ENCODE results near the gene TGIF1.

Gene TGIF1

GRCh38 chr18:3420919-3421279, 29.1 kb upstream of the TGIF1 start:
- Histone ChIP-seq H3K4me1 (ENCODE audit: insufficient read depth, low read length, severe bottlenecking) (no peaks in the 10 kb centered on the region), H4K20me1 (ENCODE audit: insufficient read depth, low read length) (no peaks in the 10 kb centered on the region), H3K9ac (ENCODE audit: low read length) (no peak overlapping the region), H3K27ac (ENCODE audit: low read depth, low read length, poor library complexity, severe bottlenecking) (no peak overlapping the region), H3K4me3 (ENCODE audit: low read depth, low read length, poor library complexity, severe bottlenecking) (no peak overlapping the region), H2AFZ (ENCODE audit: low read length) (no peak overlapping the region), H3K9me2 (ENCODE audit: low read depth, low read length) (no peaks in the 10 kb centered on the region), H3K9me3 (ENCODE audit: low read length) (0 out of 2 replicates have a peak, but pooled peaks cover 3% of the 10 kb centered on the region), H3K27me3 (ENCODE audit: insufficient read depth, low read length) (no peaks in the 10 kb centered on the region), H3K36me3 (ENCODE audit: insufficient read depth, low read length) (no peaks in the 10 kb centered on the region), H3K79me2 (ENCODE audit: insufficient read depth, low read length) (no peaks in the 10 kb centered on the region), H3K4me2 (ENCODE audit: low read length) (no peak overlapping the region), H3F3A (ENCODE audit: insufficient read depth, low read length) (no peaks in the 10 kb centered on the region)
- no peak for TF ChIP-seq CTCF (IDR thresholded peaks at IDR 0.05; ENCODE audit: low read length)
- no peak for TF ChIP-seq EZH2 (IDR thresholded peaks at IDR 0.05; ENCODE audit: borderline replicate concordance, low read length)

- no peak overlapping the region for H3K4me2 ChIP-seq (ENCODE audit: low read length)
- no peaks in the 10 kb centered on the region for H3F3A ChIP-seq (ENCODE audit: insufficient read depth, low read length)
- no peaks in the 10 kb centered on the region for H3K27me3 ChIP-seq (ENCODE audit: insufficient read depth, low read length)
- no peaks in the 10 kb centered on the region for H3K79me2 ChIP-seq (ENCODE audit: insufficient read depth, low read length)
- no peak overlapping the region for H3K4me3 ChIP-seq (ENCODE audit: low read depth, low read length, poor library complexity, severe bottlenecking)
- no peak overlapping the region for H2AFZ ChIP-seq (ENCODE audit: low read length)
- no peaks in the 10 kb centered on the region for H3K36me3 ChIP-seq (ENCODE audit: insufficient read depth, low read length)
- H3K9me3 ChIP-seq (ENCODE audit: low read length) = 0 out of 2 replicates have a peak, but pooled peaks cover 3% of the 10 kb centered on the region
- no peak overlapping the region for H3K9ac ChIP-seq (ENCODE audit: low read length)
- no peak for TF ChIP-seq CTCF (IDR thresholded peaks at IDR 0.05; ENCODE audit: low read length)
- TF ChIP-seq EZH2 (IDR thresholded peaks at IDR 0.05; ENCODE audit: borderline replicate concordance, low read length) = no peak
- H4K20me1 ChIP-seq (ENCODE audit: insufficient read depth, low read length) = no peaks in the 10 kb centered on the region
- H3K9me2 ChIP-seq (ENCODE audit: low read depth, low read length) = no peaks in the 10 kb centered on the region
- H3K4me1 ChIP-seq (ENCODE audit: insufficient read depth, low read length, severe bottlenecking) = no peaks in the 10 kb centered on the region
- H3K27ac ChIP-seq (ENCODE audit: low read depth, low read length, poor library complexity, severe bottlenecking) = no peak overlapping the region
Measured at GRCh38 chr18:3422905-3423304, 27.1 kb upstream of the TGIF1 start.

- no peak overlapping the region for H3K27ac ChIP-seq (ENCODE audit: low read depth, low read length, poor library complexity, severe bottlenecking)
- H3K4me3 ChIP-seq (ENCODE audit: low read depth, low read length, poor library complexity, severe bottlenecking) = no peak overlapping the region
- H3K4me1 ChIP-seq (ENCODE audit: insufficient read depth, low read length, severe bottlenecking) = no peaks in the 10 kb centered on the region
- no peaks in the 10 kb centered on the region for H3K9me2 ChIP-seq (ENCODE audit: low read depth, low read length)
- no peaks in the 10 kb centered on the region for H3F3A ChIP-seq (ENCODE audit: insufficient read depth, low read length)
- H3K4me2 ChIP-seq (ENCODE audit: low read length) = no peak overlapping the region
- no peak for TF ChIP-seq CTCF (IDR thresholded peaks at IDR 0.05; ENCODE audit: low read length)
- no peak for TF ChIP-seq EZH2 (IDR thresholded peaks at IDR 0.05; ENCODE audit: borderline replicate concordance, low read length)
- H3K9ac ChIP-seq (ENCODE audit: low read length) = no peak overlapping the region
- no peaks in the 10 kb centered on the region for H3K36me3 ChIP-seq (ENCODE audit: insufficient read depth, low read length)
- H4K20me1 ChIP-seq (ENCODE audit: insufficient read depth, low read length) = no peaks in the 10 kb centered on the region
- H3K27me3 ChIP-seq (ENCODE audit: insufficient read depth, low read length) = no peaks in the 10 kb centered on the region
- 0 out of 2 replicates have a peak, but pooled peaks cover 3% of the 10 kb centered on the region for H3K9me3 ChIP-seq (ENCODE audit: low read length)
- no peaks in the 10 kb centered on the region for H3K79me2 ChIP-seq (ENCODE audit: insufficient read depth, low read length)
- no peak overlapping the region for H2AFZ ChIP-seq (ENCODE audit: low read length)
Measured at GRCh38 chr18:3424280-3424890, 25.6 kb upstream of the TGIF1 start.

All from OCI-LY1 (cell line).